GM23248 (cell line): ENCODE measurements around the gene ATP8B2.

Experiments
- EZH2 ChIP-seq: fragments of 200-600 bp; sonication (generic); IDR thresholded peaks from 2 replicates; pipeline ENCODE4 v1.6.1; 2018; ENCODE audit warnings: antibody characterized with exemption, mild to moderate bottlenecking; ENCODE audit not compliant: insufficient read depth, poor library complexity, severe bottlenecking
- EZH2phosphoT487 ChIP-seq: fragments of 200-600 bp; sonication (generic); IDR thresholded peaks from 2 replicates; pipeline ENCODE4 v1.6.1; 2018; ENCODE audit warnings: antibody characterized with exemption, moderate library complexity, mild to moderate bottlenecking, low read depth; ENCODE audit not compliant: insufficient read depth

DNA sequence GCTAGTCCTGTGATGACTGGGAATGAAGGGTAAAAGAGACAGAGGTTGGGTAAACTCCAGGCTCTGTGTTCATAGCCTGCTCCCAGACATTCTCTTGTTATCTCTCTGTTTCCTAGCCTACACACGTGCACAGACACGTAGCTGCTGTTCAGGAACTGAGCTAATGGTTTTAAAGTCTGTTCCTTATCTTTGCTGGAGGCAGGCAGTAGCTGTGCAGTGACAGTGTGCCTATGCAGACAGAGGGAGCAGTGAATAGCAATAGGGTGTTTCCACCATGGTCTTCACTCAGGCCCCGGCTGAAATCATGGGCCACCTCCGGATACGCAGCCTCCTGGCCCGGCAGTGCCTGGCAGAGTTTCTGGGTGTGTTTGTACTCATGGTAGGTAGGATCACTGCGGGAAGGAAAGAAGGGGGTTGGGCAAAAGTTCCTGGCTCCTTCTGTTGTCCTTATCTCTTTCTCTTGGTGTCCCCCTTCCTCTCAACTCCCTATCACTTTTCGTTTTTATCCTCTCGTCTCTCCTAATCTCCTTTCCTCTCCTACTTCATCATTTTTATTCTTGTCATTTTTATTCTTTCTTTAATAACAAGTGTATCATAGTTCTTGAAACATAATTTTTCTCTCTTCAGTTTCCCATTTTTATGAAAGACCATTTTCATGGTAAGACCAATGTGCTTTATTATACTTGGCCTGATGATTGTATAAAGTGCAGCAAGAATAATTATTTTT, 4.3 kb upstream of the ATP8B2 start, which contains the start of gene AQP10:
- TF ChIP-seq EZH2 (no peak), EZH2phosphoT487 (no peak)
